K562 (cell line): ENCODE measurements around the gene ZNF709. TPM values are rescaled to one million over a fixed set of nuclear protein-coding genes. Genes with fewer than 3 reads are reported as not detected.

ENCODE experiments used
- ASH1L ChIP-seq: fragments of 450-650 bp; IDR thresholded peaks from 2 replicates; pipeline ENCODE4 v1.6.1; 2018; ENCODE audit warnings: borderline replicate concordance, mild to moderate bottlenecking, low read depth; ENCODE audit not compliant: partially characterized antibody
- BCL6 ChIP-seq: fragments of 250-450 bp; sonication (Bioruptor Pico); IDR thresholded peaks from 2 replicates; pipeline ENCODE4 v1.4.0; 2020
- CBX2 ChIP-seq: fragments of 200-600 bp; sonication (generic); IDR thresholded peaks from one replicate; pipeline ENCODE4 v1.6.1; 2012; ENCODE audit warnings: mild to moderate bottlenecking, low read length, inconsistent platforms; ENCODE audit not compliant: insufficient read depth, poor library complexity, severe bottlenecking
- CEBPG ChIP-seq, 3 experiments: fragments of 200-800 bp in 1 of 3; sonication (Bioruptor generic) in 1 of 3; sonication (generic) in 1 of 3; formaldehyde crosslinking in 1 of 3; IDR thresholded peaks in 2 of 3; conservative IDR thresholded peaks in 1 of 3; 2 replicates each; pipeline versions ENCODE4 v1.6.1 to v1.8.0; 2016 to 2022; ENCODE audit warnings: missing compliant biosample characterization in 2 of 3, missing genetic modification characterization in 2 of 3, mild to moderate bottlenecking in 1 of 3, missing genetic modification reagents in 1 of 3
- CREB1 ChIP-seq, 2 experiments: sonication (generic) in 1 of 2; formaldehyde crosslinking in 1 of 2; IDR thresholded peaks; 2 replicates each; pipeline versions ENCODE4 v1.6.1 to v1.8.0; 2012 to 2022; ENCODE audit warnings: inconsistent platforms in 1 of 2, mild to moderate bottlenecking in 1 of 2, missing genetic modification reagents in 1 of 2, moderate library complexity in 1 of 2
- ETS2 ChIP-seq: IDR thresholded peaks from 2 replicates; pipeline ENCODE4 v1.6.1; 2016; ENCODE audit warnings: borderline replicate concordance, missing genetic modification characterization, mild to moderate bottlenecking, moderate library complexity, missing compliant biosample characterization; ENCODE audit not compliant: poor library complexity, severe bottlenecking
- GATAD2B ChIP-seq: fragments of 450-650 bp; IDR thresholded peaks from 2 replicates; pipeline ENCODE4 v1.6.1; 2017; ENCODE audit warnings: mild to moderate bottlenecking, borderline replicate concordance
- HDAC1 ChIP-seq, 2 experiments: fragments of 450-650 bp; IDR thresholded peaks; 2 replicates each; pipeline ENCODE4 v1.6.1; 2016 to 2017; ENCODE audit warnings: inconsistent platforms in 1 of 2, mild to moderate bottlenecking in 1 of 2, moderate library complexity in 1 of 2
- HMG20B ChIP-seq: fragments of 250-450 bp; sonication (Bioruptor Pico); IDR thresholded peaks from 2 replicates; pipeline ENCODE4 v1.5.0; 2021; ENCODE audit warnings: mild to moderate bottlenecking
- PHB2 ChIP-seq: fragments of 450-650 bp; IDR thresholded peaks from 2 replicates; pipeline ENCODE4 v1.6.1; 2017; ENCODE audit warnings: low read depth
- POLR2H ChIP-seq: IDR thresholded peaks from 2 replicates; pipeline ENCODE4 v1.6.1; 2016; ENCODE audit warnings: missing genetic modification characterization, low read depth, mild to moderate bottlenecking, control low read depth, missing compliant biosample characterization, moderate library complexity
- RNF219 ChIP-seq: fragments of 250-450 bp; sonication (Bioruptor Pico); IDR thresholded peaks from 2 replicates; pipeline ENCODE4 v1.5.0; 2022; ENCODE audit warnings: mild to moderate bottlenecking
- SRSF1 ChIP-seq: fragments of 200-400 bp; formaldehyde crosslinking; IDR thresholded peaks from 2 replicates; pipeline ENCODE4 v1.6.1; 2017; ENCODE audit warnings: mild to moderate bottlenecking, low read depth, low read length, moderate library complexity
- TRIM24 ChIP-seq, 2 experiments: fragments of 450-650 bp; IDR thresholded peaks; 2 replicates each; pipeline ENCODE4 v1.6.1; 2016
- ZFP36 ChIP-seq: fragments of 150-350 bp; IDR thresholded peaks from 2 replicates; pipeline ENCODE4 v1.6.1; 2018; ENCODE audit warnings: low read length, low read depth; ENCODE audit not compliant: partially characterized antibody
- ZFPM2 ChIP-seq: fragments of 250-450 bp; sonication (Bioruptor Pico); IDR thresholded peaks from 2 replicates; pipeline ENCODE4 v1.5.1; 2022; ENCODE audit warnings: mild to moderate bottlenecking
- ZNF146 ChIP-seq: IDR thresholded peaks from one replicate; pipeline ENCODE4 v1.6.1; 2018; ENCODE audit warnings: missing compliant biosample characterization; ENCODE audit not compliant: unreplicated experiment
- polyA plus RNA-seq, 8 experiments: library from polyadenylated mRNA; depleted of rRNA in 4 of 8; stranded (reverse) in 5 of 8; unstranded in 3 of 8; fragments of >200 nt; fragmentation: Nextera tagmentation in 2 of 8; fragmentation: Illumina TruSeq in 1 of 8; extraction: Ambion mirVana in 2 of 8; extraction: Trizol in 1 of 8; gene quantifications; 2 replicates each; pipeline versions ENCODE4 v1.2.1 to v1.2.3, GENCODE V29; 2011 to 2014; ENCODE audit warnings: inconsistent platforms in 1 of 8, missing spikeins in 1 of 8
- total RNA-seq, 7 experiments: library from RNA; depleted of rRNA in 6 of 7; stranded (reverse); fragments of >200 nt in 6 of 7; fragmentation: Illumina TruSeq in 2 of 7; extraction: Trizol in 2 of 7; gene quantifications; 2 replicates each; pipeline versions ENCODE4 v1.2.1 to v1.2.3, GENCODE V29; 2011 to 2021; ENCODE audit warnings: low replicate concordance in 1 of 7
- TF ChIP-seq, protein P1 (sequence below): fragments of 450-650 bp; IDR thresholded peaks from 2 replicates; pipeline ENCODE4 v1.6.1; 2018; ENCODE audit not compliant: partially characterized antibody
- TF ChIP-seq, protein P2 (sequence below): fragments of 250-450 bp; sonication (Bioruptor Pico); IDR thresholded peaks from 2 replicates; pipeline ENCODE4 v1.4.0; 2020; ENCODE audit warnings: mild to moderate bottlenecking, moderate library complexity
- TF ChIP-seq, protein P3 (sequence below): fragments of 450-650 bp; IDR thresholded peaks from 2 replicates; pipeline ENCODE4 v1.6.1; 2016

ZNF709 gene
- total and polyA plus RNA-seq, 9 of the 15 experiments (the other 6 are each of a cell fraction or from before 2014, with no cell fraction given), result 0.07 to 0.69 (median 0.18) TPM

DNA sequence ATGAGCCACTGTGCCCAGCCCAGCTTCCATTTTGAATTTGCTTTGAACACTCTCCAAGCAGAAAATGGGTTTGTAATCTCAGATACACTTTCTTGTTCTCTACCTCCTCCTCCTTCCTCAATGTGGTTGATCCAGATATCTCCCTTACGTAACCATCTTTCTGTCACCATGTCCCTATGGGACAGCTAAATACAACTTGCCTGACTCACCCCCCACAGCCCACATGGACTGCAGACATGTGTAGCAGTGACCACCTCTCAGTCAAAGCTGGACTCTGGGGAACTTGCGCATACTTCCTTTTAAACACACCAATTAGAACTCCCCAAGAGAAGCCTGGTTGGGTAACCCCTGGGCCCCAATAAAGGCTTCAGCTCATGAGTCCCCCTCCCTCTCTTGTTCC is 72.7 kb downstream of the ZNF709 start (continued):
- TF ChIP-seq, protein P1, sequence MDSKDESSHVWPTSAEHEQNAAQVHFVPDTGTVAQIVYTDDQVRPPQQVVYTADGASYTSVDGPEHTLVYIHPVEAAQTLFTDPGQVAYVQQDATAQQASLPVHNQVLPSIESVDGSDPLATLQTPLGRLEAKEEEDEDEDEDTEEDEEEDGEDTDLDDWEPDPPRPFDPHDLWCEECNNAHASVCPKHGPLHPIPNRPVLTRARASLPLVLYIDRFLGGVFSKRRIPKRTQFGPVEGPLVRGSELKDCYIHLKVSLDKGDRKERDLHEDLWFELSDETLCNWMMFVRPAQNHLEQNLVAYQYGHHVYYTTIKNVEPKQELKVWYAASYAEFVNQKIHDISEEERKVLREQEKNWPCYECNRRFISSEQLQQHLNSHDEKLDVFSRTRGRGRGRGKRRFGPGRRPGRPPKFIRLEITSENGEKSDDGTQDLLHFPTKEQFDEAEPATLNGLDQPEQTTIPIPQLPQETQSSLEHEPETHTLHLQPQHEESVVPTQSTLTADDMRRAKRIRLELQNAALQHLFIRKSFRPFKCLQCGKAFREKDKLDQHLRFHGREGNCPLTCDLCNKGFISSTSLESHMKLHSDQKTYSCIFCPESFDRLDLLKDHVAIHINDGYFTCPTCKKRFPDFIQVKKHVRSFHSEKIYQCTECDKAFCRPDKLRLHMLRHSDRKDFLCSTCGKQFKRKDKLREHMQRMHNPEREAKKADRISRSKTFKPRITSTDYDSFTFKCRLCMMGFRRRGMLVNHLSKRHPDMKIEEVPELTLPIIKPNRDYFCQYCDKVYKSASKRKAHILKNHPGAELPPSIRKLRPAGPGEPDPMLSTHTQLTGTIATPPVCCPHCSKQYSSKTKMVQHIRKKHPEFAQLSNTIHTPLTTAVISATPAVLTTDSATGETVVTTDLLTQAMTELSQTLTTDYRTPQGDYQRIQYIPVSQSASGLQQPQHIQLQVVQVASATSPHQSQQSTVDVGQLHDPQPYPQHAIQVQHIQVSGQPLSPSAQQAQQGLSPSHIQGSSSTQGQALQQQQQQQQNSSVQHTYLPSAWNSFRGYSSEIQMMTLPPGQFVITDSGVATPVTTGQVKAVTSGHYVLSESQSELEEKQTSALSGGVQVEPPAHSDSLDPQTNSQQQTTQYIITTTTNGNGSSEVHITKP, result peak; percentile 33
- TF ChIP-seq RNF219 (CRISPR knock-in tag) (no peak), POLR2H (tag) (no peak), ASH1L (no peak), CEBPG (CRISPR knock-in tag; IDR thresholded peaks at IDR 0.05) (no peak), CEBPG (tag; conservative IDR thresholded peaks at IDR 0.05 in 1 of 2, IDR thresholded peaks at IDR 0.05 in 1 of 2) (peak in 1 of 2 experiments; percentile 39; a peak in 1 of 4 replicates), CREB1 (IDR thresholded peaks at IDR 0.05) (no peak), CREB1 (CRISPR knock-in tag; IDR thresholded peaks at IDR 0.05) (no peak), SRSF1 (no peak), HDAC1 (IDR thresholded peaks at IDR 0.05) (peak in 1 of 2 experiments; percentile 35; a peak in 1 of 4 replicates), ZFP36 (no peak), CBX2 (no peak), GATAD2B (no peak), ZFPM2 (CRISPR knock-in tag) (no peak), HMG20B (CRISPR knock-in tag) (no peak), PHB2 (no peak), BCL6 (CRISPR knock-in tag) (no peak), ETS2 (no peak), ZNF146 (CRISPR knock-in tag) (no peak), TRIM24 (IDR thresholded peaks at IDR 0.05) (peak; percentile 51 to 84; a peak in 3 of 4 replicates)
- TF ChIP-seq, protein P2, sequence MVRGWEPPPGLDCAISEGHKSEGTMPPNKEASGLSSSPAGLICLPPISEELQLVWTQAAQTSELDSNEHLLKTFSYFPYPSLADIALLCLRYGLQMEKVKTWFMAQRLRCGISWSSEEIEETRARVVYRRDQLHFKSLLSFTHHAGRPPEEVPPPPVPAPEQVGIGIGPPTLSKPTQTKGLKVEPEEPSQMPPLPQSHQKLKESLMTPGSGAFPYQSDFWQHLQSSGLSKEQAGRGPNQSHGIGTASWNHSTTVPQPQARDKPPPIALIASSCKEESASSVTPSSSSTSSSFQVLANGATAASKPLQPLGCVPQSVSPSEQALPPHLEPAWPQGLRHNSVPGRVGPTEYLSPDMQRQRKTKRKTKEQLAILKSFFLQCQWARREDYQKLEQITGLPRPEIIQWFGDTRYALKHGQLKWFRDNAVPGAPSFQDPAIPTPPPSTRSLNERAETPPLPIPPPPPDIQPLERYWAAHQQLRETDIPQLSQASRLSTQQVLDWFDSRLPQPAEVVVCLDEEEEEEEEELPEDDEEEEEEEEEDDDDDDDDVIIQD, result no peak
- TF ChIP-seq, protein P3, sequence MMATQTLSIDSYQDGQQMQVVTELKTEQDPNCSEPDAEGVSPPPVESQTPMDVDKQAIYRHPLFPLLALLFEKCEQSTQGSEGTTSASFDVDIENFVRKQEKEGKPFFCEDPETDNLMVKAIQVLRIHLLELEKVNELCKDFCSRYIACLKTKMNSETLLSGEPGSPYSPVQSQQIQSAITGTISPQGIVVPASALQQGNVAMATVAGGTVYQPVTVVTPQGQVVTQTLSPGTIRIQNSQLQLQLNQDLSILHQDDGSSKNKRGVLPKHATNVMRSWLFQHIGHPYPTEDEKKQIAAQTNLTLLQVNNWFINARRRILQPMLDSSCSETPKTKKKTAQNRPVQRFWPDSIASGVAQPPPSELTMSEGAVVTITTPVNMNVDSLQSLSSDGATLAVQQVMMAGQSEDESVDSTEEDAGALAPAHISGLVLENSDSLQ, result 0 out of 2 replicates have a peak, but pooled peaks have one; percentile 12
